DOHH2 (cell line): ENCODE results near the gene CA6.
A peak's percentile ranks its signal among the peaks of the same experiment; 100 is the strongest.

Source experiments
- H3F3A ChIP-seq: fragments of 200-600 bp; sonication (generic), shearing (Covaris generic); 2 replicates; pipeline ENCODE4 v1.6.0; 2016; ENCODE audit warnings: antibody characterized with exemption, mild to moderate bottlenecking; ENCODE audit not compliant: control insufficient read depth, insufficient read depth
- H3K27ac ChIP-seq: fragments of 200-600 bp; sonication (generic); 2 replicates; pipeline ENCODE4 v1.5.1; 2014; ENCODE audit warnings: low read depth, mild to moderate bottlenecking, low read length, moderate library complexity
- H3K27me3 ChIP-seq: fragments of 200-600 bp; sonication (generic); 2 replicates; pipeline ENCODE4 v1.6.1; 2014; ENCODE audit warnings: mild to moderate bottlenecking, low read length, mixed read lengths; ENCODE audit not compliant: control insufficient read depth
- H3K36me3 ChIP-seq: fragments of 200-600 bp; sonication (generic); 2 replicates; pipeline ENCODE4 v1.6.1; 2014; ENCODE audit warnings: mild to moderate bottlenecking, low read length, moderate library complexity, mixed read lengths; ENCODE audit not compliant: control insufficient read depth
- H3K4me1 ChIP-seq: fragments of 200-600 bp; sonication (generic); 2 replicates; pipeline ENCODE4 v1.6.1; 2014; ENCODE audit warnings: mild to moderate bottlenecking, low read length, mixed read lengths; ENCODE audit not compliant: control insufficient read depth
- H3K4me2 ChIP-seq: fragments of 200-600 bp; sonication (generic); 2 replicates; pipeline ENCODE4 v1.6.0; 2014; ENCODE audit warnings: mild to moderate bottlenecking, low read length, moderate library complexity
- H3K4me3 ChIP-seq: fragments of 200-600 bp; sonication (generic); 2 replicates; pipeline ENCODE4 v1.5.1; 2014; ENCODE audit warnings: mild to moderate bottlenecking, low read length, mixed read lengths
- H3K79me2 ChIP-seq: fragments of 200-600 bp; sonication (generic); 2 replicates; pipeline ENCODE4 v1.6.1; 2014; ENCODE audit warnings: mild to moderate bottlenecking, low read length, mixed read lengths; ENCODE audit not compliant: control insufficient read depth
- H3K9me2 ChIP-seq: fragments of 200-600 bp; sonication (generic); replicated peaks from 2 replicates; pipeline ENCODE4 v1.6.1; 2014; ENCODE audit warnings: mild to moderate bottlenecking, low read length, mixed read lengths; ENCODE audit not compliant: control insufficient read depth
- H3K9me3 ChIP-seq: fragments of 200-600 bp; sonication (generic); 2 replicates; pipeline ENCODE4 v1.6.1; 2014; ENCODE audit warnings: antibody characterized with exemption, low read length, mixed read lengths; ENCODE audit not compliant: control insufficient read depth, insufficient read depth
- H4K20me1 ChIP-seq: fragments of 200-600 bp; sonication (generic); 2 replicates; pipeline ENCODE4 v1.6.0; 2014; ENCODE audit warnings: low read depth, mild to moderate bottlenecking, antibody characterized with exemption, low read length, moderate library complexity; ENCODE audit not compliant: control insufficient read depth, insufficient read depth
- EZH2phosphoT487 ChIP-seq: fragments of 200-600 bp; sonication (generic); IDR thresholded peaks from 2 replicates; pipeline ENCODE4 v1.6.1; 2017; ENCODE audit warnings: borderline replicate concordance, mild to moderate bottlenecking, antibody characterized with exemption, low read length, moderate library complexity, mixed read lengths
- TF ChIP-seq, protein P1 (sequence below): fragments of 200-600 bp; sonication (generic); IDR thresholded peaks from one replicate; pipeline ENCODE4 v1.5.1; 2014; ENCODE audit warnings: antibody characterized with exemption, mild to moderate bottlenecking, low read depth, low read length; ENCODE audit not compliant: poor library complexity, severe bottlenecking

CA6 gene

GRCh38 chr1:9006956-9007615, 61.4 kb downstream of the CA6 start:
- no peaks in the 10 kb centered on the region for H4K20me1 ChIP-seq
- H3K4me3 ChIP-seq = peak overlapping the region; percentile 69
- peak overlapping the region; percentile 97 for H3K27ac ChIP-seq
- peak overlapping the region; percentile 92 for H3K4me2 ChIP-seq
- TF ChIP-seq, protein P1, sequence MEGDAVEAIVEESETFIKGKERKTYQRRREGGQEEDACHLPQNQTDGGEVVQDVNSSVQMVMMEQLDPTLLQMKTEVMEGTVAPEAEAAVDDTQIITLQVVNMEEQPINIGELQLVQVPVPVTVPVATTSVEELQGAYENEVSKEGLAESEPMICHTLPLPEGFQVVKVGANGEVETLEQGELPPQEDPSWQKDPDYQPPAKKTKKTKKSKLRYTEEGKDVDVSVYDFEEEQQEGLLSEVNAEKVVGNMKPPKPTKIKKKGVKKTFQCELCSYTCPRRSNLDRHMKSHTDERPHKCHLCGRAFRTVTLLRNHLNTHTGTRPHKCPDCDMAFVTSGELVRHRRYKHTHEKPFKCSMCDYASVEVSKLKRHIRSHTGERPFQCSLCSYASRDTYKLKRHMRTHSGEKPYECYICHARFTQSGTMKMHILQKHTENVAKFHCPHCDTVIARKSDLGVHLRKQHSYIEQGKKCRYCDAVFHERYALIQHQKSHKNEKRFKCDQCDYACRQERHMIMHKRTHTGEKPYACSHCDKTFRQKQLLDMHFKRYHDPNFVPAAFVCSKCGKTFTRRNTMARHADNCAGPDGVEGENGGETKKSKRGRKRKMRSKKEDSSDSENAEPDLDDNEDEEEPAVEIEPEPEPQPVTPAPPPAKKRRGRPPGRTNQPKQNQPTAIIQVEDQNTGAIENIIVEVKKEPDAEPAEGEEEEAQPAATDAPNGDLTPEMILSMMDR = no peak
- no peak for TF ChIP-seq EZH2phosphoT487
- no peaks in the 10 kb centered on the region for H3K36me3 ChIP-seq
- H3F3A ChIP-seq = peaks cover 26% of the 10 kb centered on the region
- H3K79me2 ChIP-seq = no peaks in the 10 kb centered on the region
- H3K27me3 ChIP-seq = no peaks in the 10 kb centered on the region
- H3K9me2 ChIP-seq = no peaks in the 10 kb centered on the region
- no peaks in the 10 kb centered on the region for H3K9me3 ChIP-seq
- peaks cover 73% of the 10 kb centered on the region for H3K4me1 ChIP-seq

GRCh38 chr1:9008236-9008635, 62.6 kb downstream of the CA6 start:
- H4K20me1 ChIP-seq = no peaks in the 10 kb centered on the region
- no peaks in the 10 kb centered on the region for H3K27me3 ChIP-seq
- H3F3A ChIP-seq = peaks cover 32% of the 10 kb centered on the region
- no peaks in the 10 kb centered on the region for H3K9me3 ChIP-seq
- H3K4me3 ChIP-seq = peak overlapping the region; percentile 69
- peak overlapping the region; percentile 97 for H3K27ac ChIP-seq
- no peaks in the 10 kb centered on the region for H3K79me2 ChIP-seq
- H3K9me2 ChIP-seq = no peaks in the 10 kb centered on the region
- peaks cover 81% of the 10 kb centered on the region for H3K4me1 ChIP-seq
- no peak for TF ChIP-seq EZH2phosphoT487
- TF ChIP-seq, protein P1 = peak; percentile 34
- H3K36me3 ChIP-seq = no peaks in the 10 kb centered on the region
- peak overlapping the region; percentile 92 for H3K4me2 ChIP-seq

GRCh38 chr1:9009438-9010370, 64.0 kb downstream of the CA6 start:
- H3K27ac ChIP-seq = peak overlapping the region; percentile 97
- no peaks in the 10 kb centered on the region for H3K36me3 ChIP-seq
- H3K9me3 ChIP-seq = no peaks in the 10 kb centered on the region
- H3K4me1 ChIP-seq = peaks cover 88% of the 10 kb centered on the region
- peak overlapping the region; percentile 69 for H3K4me3 ChIP-seq
- no peak for TF ChIP-seq EZH2phosphoT487
- TF ChIP-seq, protein P1 = peak; percentile 93
- peaks cover 32% of the 10 kb centered on the region for H3F3A ChIP-seq
- peak overlapping the region; percentile 92 for H3K4me2 ChIP-seq
- no peaks in the 10 kb centered on the region for H3K27me3 ChIP-seq
- H3K9me2 ChIP-seq = no peaks in the 10 kb centered on the region
- H4K20me1 ChIP-seq = no peaks in the 10 kb centered on the region
- no peaks in the 10 kb centered on the region for H3K79me2 ChIP-seq
